Left lung (tissue), 14 donors: ENCODE data around the gene DKK3. TPM values are rescaled to one million over a fixed set of nuclear protein-coding genes. Genes with fewer than 3 reads are reported as not detected.
A peak's percentile ranks its signal among the peaks of the same experiment; 100 is the strongest.

Source experiments
- ATAC-seq: fragments of 200-7000 bp; cut with Tn5 transposase; one replicate; pipeline ENCODE4 v1.9.1; 2020; ENCODE audit warnings: moderate library complexity
- DNase-seq, 4 donors: peaks; one replicate each; pipeline ENCODE4 v3.0.0-alpha.2; 2013 to 2020
- H3K27ac ChIP-seq, 2 donors: fragments of 200-600 bp; sonication (generic) in 1 of 2; one replicate each; pipeline versions ENCODE4 v1.5.0 to v1.8.0; 2020 to 2021
- H3K27me3 ChIP-seq, 2 donors: fragments of 200-600 bp; sonication (generic) in 1 of 2; one replicate each; pipeline versions ENCODE4 v1.5.0 to v1.8.0; 2020 to 2021
- H3K36me3 ChIP-seq, 2 donors: fragments of 200-600 bp; sonication (generic) in 1 of 2; one replicate each; pipeline versions ENCODE4 v1.5.0 to v1.8.0; 2020 to 2021
- H3K4me1 ChIP-seq, 2 donors: fragments of 200-600 bp; one replicate each; pipeline ENCODE4 v1.8.0; 2021
- H3K4me3 ChIP-seq, 2 donors: fragments of 200-600 bp; sonication (generic) in 1 of 2; one replicate each; pipeline versions ENCODE4 v1.5.0 to v1.8.0; 2020 to 2021; ENCODE audit warnings: mild to moderate bottlenecking in 1 of 2
- H3K9me3 ChIP-seq, 2 donors: fragments of 200-600 bp; sonication (generic) in 1 of 2; one replicate each; pipeline versions ENCODE4 v1.5.0 to v1.8.0; 2020 to 2021
- intact Hi-C, 2 donors: fragments of 100-400 bp; cut with DNase I; formaldehyde crosslinking; loops; one replicate each; pipeline versions ENCODE4 v1.11.2 to v1.14.2; 2022
- long read RNA-seq, 12 donors: library from polyadenylated mRNA in 2 of 12; unstranded in 2 of 12; transcript quantifications; one replicate each; pipeline ENCODE4 v2.0.0 and lab custom pipeline, GENCODE V29; 2019 to 2026
- polyA plus RNA-seq, 6 donors: library from polyadenylated mRNA; unstranded; fragments of 120-200 nt; gene quantifications; one replicate each; pipeline ENCODE4 v1.2.1, GENCODE V29; 2013; ENCODE audit not compliant: insufficient read length in 6 of 6
- total RNA-seq, 2 donors: library from RNA; stranded (reverse); fragmentation: NEBNext Ultra II Directional; extraction: Animal tissue kit (Norgen Biotek cat#: 25700); gene quantifications; one replicate each; pipeline ENCODE4 v1.2.1, GENCODE V29; 2021
- TF ChIP-seq, protein P1 (sequence below), 2 donors: fragments of 200-600 bp; sonication (generic) in 1 of 2; IDR thresholded peaks; one replicate each; pipeline versions ENCODE4 v1.5.0 to v1.8.0; 2021; ENCODE audit warnings: antibody characterized with exemption in 2 of 2
- donor health status: DM: no; HTN: yes; CAD: no.
- donor health status: DM: no; HTN: no; CAD: no.

DKK3 gene
- 100 to 1,000 TPM; 122 to 156 TPM for total RNA-seq
- polyA plus RNA-seq = 100 to 1,000 TPM; 158 to 198 (median 174) TPM
- long read RNA-seq, donor 1, transcript DKK3-201 (8 exons, 2,636 nt) = major isoform, 14 of 48 reads
- long read RNA-seq, donor 1, transcript DKK3-215 (3 exons, 1,087 nt) = minor isoform, 10 of 48 reads
- long read RNA-seq, donor 1, partial matches to known transcripts = 23 of 48 reads
- long read RNA-seq, donor 1, other reads (novel, unspliced or antisense) = 0 of 48 reads
- long read RNA-seq, donor 2, transcript DKK3-201 (8 exons, 2,636 nt) = major isoform, 7 of 65 reads
- long read RNA-seq, donor 2, transcript DKK3-215 (3 exons, 1,087 nt) = minor isoform, 5 of 65 reads
- long read RNA-seq, donor 2, partial matches to known transcripts = 53 of 65 reads
- long read RNA-seq, donor 2, other reads (novel, unspliced or antisense) = 0 of 65 reads
- long read RNA-seq, donor 3, partial matches to known transcripts = 35 of 44 reads
- long read RNA-seq, donor 3, other reads (novel, unspliced or antisense) = 0 of 44 reads
- long read RNA-seq, donor 4, transcript DKK3-201 (8 exons, 2,636 nt) = major isoform, 22 of 86 reads
- long read RNA-seq, donor 4, partial matches to known transcripts = 37 of 86 reads
- long read RNA-seq, donor 4, other reads (novel, unspliced or antisense) = 27 of 86 reads
- long read RNA-seq, donor 5, transcript DKK3-201 (8 exons, 2,636 nt) = major isoform, 10 of 91 reads
- long read RNA-seq, donor 5, transcript DKK3-215 (3 exons, 1,087 nt) = minor isoform, 6 of 91 reads
- long read RNA-seq, donor 5, partial matches to known transcripts = 73 of 91 reads
- long read RNA-seq, donor 5, other reads (novel, unspliced or antisense) = 0 of 91 reads
- long read RNA-seq, donor 6, transcript DKK3-201 (8 exons, 2,636 nt) = major isoform, 16 of 36 reads
- long read RNA-seq, donor 6, partial matches to known transcripts = 19 of 36 reads
- long read RNA-seq, donor 6, other reads (novel, unspliced or antisense) = 0 of 36 reads
- long read RNA-seq, donor 7, transcript DKK3-201 (8 exons, 2,636 nt) = major isoform, 5 of 14 reads
- long read RNA-seq, donor 7, partial matches to known transcripts = 5 of 14 reads
- long read RNA-seq, donor 7, other reads (novel, unspliced or antisense) = 0 of 14 reads
- long read RNA-seq, donor 8, transcript DKK3-201 (8 exons, 2,636 nt) = major isoform, 13 of 26 reads
- long read RNA-seq, donor 8, partial matches to known transcripts = 10 of 26 reads
- long read RNA-seq, donor 8, other reads (novel, unspliced or antisense) = 0 of 26 reads
- long read RNA-seq, donor 9 = 0 reads
- long read RNA-seq, donor 10, transcript DKK3-201 (8 exons, 2,636 nt) = major isoform, 15 of 57 reads
- long read RNA-seq, donor 10, partial matches to known transcripts = 35 of 57 reads
- long read RNA-seq, donor 10, other reads (novel, unspliced or antisense) = 7 of 57 reads
- long read RNA-seq, donor 11, transcript DKK3-215 (3 exons, 1,087 nt) = minor isoform, 15 of 303 reads
- long read RNA-seq, donor 11, transcript DKK3-201 (8 exons, 2,636 nt) = major isoform, 40 of 303 reads
- long read RNA-seq, donor 11, partial matches to known transcripts = 238 of 303 reads
- long read RNA-seq, donor 11, other reads (novel, unspliced or antisense) = 5 of 303 reads
- long read RNA-seq, donor 12, transcript DKK3-201 (8 exons, 2,636 nt) = major isoform, 9 of 81 reads
- long read RNA-seq, donor 12, partial matches to known transcripts = 65 of 81 reads
- long read RNA-seq, donor 12, other reads (novel, unspliced or antisense) = 0 of 81 reads

GRCh38 chr11:12007769-12008737, at the start of gene DKK3:
Gene DKK3, minus strand, starts transcription at chr11:12008626. Its CDS starts 44 bp downstream, at chr11:12008582.
- peak within 1 kb of the TSS in 1 of 2 donors; percentile 42 for H3K27ac ChIP-seq
- H3K36me3 ChIP-seq = no peaks in the 10 kb centered on the region
- H3K27me3 ChIP-seq = peaks cover 7 to 71% of the 10 kb centered on the region in 2 donors
- H3K4me3 ChIP-seq = peak within 1 kb of the TSS; percentile 36 to 42
- intact Hi-C loops = no loop called here
- ATAC-seq (peak; percentile 54), DNase-seq (peak in 1 of 4 donors; percentile 23)
- TF ChIP-seq, protein P1, sequence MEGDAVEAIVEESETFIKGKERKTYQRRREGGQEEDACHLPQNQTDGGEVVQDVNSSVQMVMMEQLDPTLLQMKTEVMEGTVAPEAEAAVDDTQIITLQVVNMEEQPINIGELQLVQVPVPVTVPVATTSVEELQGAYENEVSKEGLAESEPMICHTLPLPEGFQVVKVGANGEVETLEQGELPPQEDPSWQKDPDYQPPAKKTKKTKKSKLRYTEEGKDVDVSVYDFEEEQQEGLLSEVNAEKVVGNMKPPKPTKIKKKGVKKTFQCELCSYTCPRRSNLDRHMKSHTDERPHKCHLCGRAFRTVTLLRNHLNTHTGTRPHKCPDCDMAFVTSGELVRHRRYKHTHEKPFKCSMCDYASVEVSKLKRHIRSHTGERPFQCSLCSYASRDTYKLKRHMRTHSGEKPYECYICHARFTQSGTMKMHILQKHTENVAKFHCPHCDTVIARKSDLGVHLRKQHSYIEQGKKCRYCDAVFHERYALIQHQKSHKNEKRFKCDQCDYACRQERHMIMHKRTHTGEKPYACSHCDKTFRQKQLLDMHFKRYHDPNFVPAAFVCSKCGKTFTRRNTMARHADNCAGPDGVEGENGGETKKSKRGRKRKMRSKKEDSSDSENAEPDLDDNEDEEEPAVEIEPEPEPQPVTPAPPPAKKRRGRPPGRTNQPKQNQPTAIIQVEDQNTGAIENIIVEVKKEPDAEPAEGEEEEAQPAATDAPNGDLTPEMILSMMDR (IDR thresholded peaks at IDR 0.05) = no peak
- H3K9me3 ChIP-seq = no peaks in the 10 kb centered on the region
- H3K4me1 ChIP-seq = peaks cover 0 to 3% of the 10 kb centered on the region in 2 donors

- intact Hi-C loops = loop anchor here in 1 of 2 donors (10.0 kb wide), 1 partner anchor 177 kb away; no protein-coding TSS in a partner anchor
- Histone ChIP-seq H3K9me3 (peaks cover 0 to 6% of the 10 kb centered on the region in 2 donors), H3K4me3 (no peak overlapping the region), H3K4me1 (no peaks in the 10 kb centered on the region), H3K27me3 (no peaks in the 10 kb centered on the region), H3K27ac (no peak overlapping the region), H3K36me3 (no peaks in the 10 kb centered on the region)
- TF ChIP-seq, protein P1 (IDR thresholded peaks at IDR 0.05) = no peak
- no peak for DNase-seq
- ATAC-seq = no peak
Observed at GRCh38 chr11:12057299-12057980, 49.0 kb upstream of the DKK3 start.

DNA sequence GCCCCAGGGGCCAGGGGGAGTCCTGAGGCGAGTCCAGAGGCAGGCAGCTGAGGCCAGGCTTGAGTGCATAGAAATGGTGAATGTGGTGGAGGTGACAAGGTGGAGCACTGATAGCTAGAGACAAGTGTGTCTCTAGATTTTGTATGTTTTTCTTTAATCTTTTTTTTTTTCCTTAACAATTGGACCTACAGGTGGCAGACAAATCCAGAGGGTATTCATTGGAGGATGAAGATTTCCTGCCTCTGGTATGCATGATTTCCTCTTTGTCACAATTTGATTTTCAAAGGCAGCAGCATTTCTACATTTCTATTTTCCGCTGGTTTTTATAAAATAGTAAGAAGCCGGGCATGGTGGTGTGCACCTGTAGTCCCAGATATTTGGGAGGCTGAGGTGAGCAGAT, 47.7 kb upstream of the DKK3 start:
- Histone ChIP-seq H3K9me3 (peaks cover 0 to 6% of the 10 kb centered on the region in 2 donors), H3K36me3 (no peaks in the 10 kb centered on the region), H3K4me1 (no peaks in the 10 kb centered on the region), H3K4me3 (no peak overlapping the region), H3K27me3 (no peaks in the 10 kb centered on the region), H3K27ac (no peak overlapping the region)
- ATAC-seq (no peak), DNase-seq (no peak)
- TF ChIP-seq, protein P1 (IDR thresholded peaks at IDR 0.05) = no peak
- intact Hi-C loops = loop anchor here in 1 of 2 donors (10.0 kb wide), 1 partner anchor 179 kb away; no protein-coding TSS in a partner anchor
